Endometrial microvascular endothelial cells (primary cell): Measurements from ENCODE around the gene PPP1R3G. TPM values are rescaled to one million over a fixed set of nuclear protein-coding genes. Genes with fewer than 3 reads are reported as not detected.

Source experiments
- in situ Hi-C: cut with HindIII; loops from 2 replicates; pipeline ENCODE4 v1.10.0; 2017; ENCODE audit warnings: low sequenced_read_pairs, low pct_unique_long_range_greater_than_20kb; ENCODE audit errors: inconsistent ontology term
- total RNA-seq: library from RNA; depleted of rRNA; stranded (reverse); fragments of >200 nt; gene quantifications from one replicate; pipeline ENCODE4 v1.2.3, GENCODE V29; 2015; ENCODE audit errors: inconsistent ontology term

Gene PPP1R3G
- total RNA-seq, 1 donor from 2014 or later, result 0.84 TPM

GRCh38 chr6:5128351-5128750 is 43.2 kb downstream of the PPP1R3G start:
- in situ Hi-C loops, result loop anchor here (25.0 kb wide), 1 partner anchor 259 kb away; no protein-coding TSS in a partner anchor

- in situ Hi-C loops, result loop anchor here (25.0 kb wide), 1 partner anchor 257 kb away; no protein-coding TSS in a partner anchor
Observed at GRCh38 chr6:5130135-5130866, 45.2 kb downstream of the PPP1R3G start.

GRCh38 chr6:5132731-5133130 is 47.6 kb downstream of the PPP1R3G start:
- in situ Hi-C loops, result loop anchor here (25.0 kb wide), 1 partner anchor 255 kb away; no protein-coding TSS in a partner anchor

- in situ Hi-C loops, result loop anchor here (25.0 kb wide), 1 partner anchor 253 kb away; no protein-coding TSS in a partner anchor
Observed at GRCh38 chr6:5133943-5134342, 48.8 kb downstream of the PPP1R3G start.

- in situ Hi-C loops, result loop anchor here (25.0 kb wide), 1 partner anchor 251 kb away; no protein-coding TSS in a partner anchor
Observed at GRCh38 chr6:5135788-5136376, 50.7 kb downstream of the PPP1R3G start.

- in situ Hi-C loops, result loop anchor here (25.0 kb wide), 1 partner anchor 250 kb away; no protein-coding TSS in a partner anchor
Observed at GRCh38 chr6:5136851-5137250, 51.7 kb downstream of the PPP1R3G start.

Other genes starting within 250 kb of the PPP1R3G start
- 43.9 TPM for gene RPP40, start 81.3 kb upstream of the PPP1R3G start, total RNA-seq
- 38.8 TPM for gene LYRM4, start 175.6 kb downstream of the PPP1R3G start, total RNA-seq
- gene FARS2, start 176.2 kb downstream of the PPP1R3G start, total RNA-seq, result 18.2 TPM